ENCODE results near the gene TMEM129. TPM values are rescaled to one million over a fixed set of nuclear protein-coding genes. Genes with fewer than 3 reads are reported as not detected.

The TMEM129 gene
- total RNA-seq, 4 donors from 2014 or later = 28.9 to 106 (median 67.1) TPM

DNA sequence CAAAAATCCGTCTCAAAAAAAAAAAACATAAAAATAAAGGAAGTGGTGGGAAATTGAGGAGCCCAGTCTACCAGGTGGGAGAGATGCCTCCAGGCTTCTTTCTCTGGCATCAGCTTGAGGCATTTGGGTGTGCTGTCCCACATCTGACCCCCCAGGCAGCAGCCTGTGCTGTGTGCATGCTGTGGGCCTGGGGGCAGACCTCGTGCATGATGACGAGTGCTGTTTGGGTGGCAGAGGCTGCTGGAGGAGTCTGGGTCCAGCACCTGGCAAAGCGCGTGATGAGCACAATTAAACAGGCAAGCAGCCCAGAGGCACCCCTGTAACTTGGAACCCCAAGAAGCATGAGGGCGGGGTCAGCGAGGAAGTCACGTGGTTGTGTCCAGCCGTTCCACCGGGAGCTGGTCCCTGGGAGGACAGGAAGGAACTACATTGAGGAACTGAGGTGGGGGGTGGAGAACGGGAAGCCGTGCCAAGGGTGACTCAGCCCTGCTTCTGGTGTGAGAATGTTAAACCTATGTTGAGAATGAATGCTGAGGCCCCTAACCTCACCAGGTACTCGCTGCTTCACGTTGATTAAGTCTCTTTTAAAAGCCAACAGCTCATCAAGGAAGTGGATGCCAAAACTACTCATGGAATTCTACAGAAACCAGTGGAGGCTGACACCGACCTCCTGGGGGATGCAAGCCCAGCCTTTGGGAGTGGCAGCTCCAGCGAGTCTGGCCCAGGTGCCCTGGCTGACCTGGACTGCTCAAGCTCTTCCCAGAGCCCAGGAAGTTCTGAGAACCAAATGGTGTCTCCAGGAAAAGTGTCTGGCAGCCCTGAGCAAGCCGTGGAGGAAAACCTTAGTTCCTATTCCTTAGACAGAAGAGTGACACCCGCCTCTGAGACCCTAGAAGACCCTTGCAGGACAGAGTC, 6.3 kb upstream of the TMEM129 start:
- Histone ChIP-seq H3K27ac (peak overlapping the region; percentile 6 to 67 (median 32)), H3K4me3 (peak overlapping the region in 2 of 4 donors; percentile 11 to 24), H3K36me3 (peaks cover 0 to 8% (median 0%) of the 10 kb centered on the region in 3 donors), H3K4me1 (peaks cover 3 to 39% (median 28%) of the 10 kb centered on the region in 4 donors), H3K27me3 (no peaks in the 10 kb centered on the region), H3K9me3 (no peaks in the 10 kb centered on the region)
- peak in 2 of 3 donors; percentile 81 to 85 for DNase-seq
- no peak for TF ChIP-seq POLR2A (IDR thresholded peaks at IDR 0.05)
- TF ChIP-seq, protein P1, sequence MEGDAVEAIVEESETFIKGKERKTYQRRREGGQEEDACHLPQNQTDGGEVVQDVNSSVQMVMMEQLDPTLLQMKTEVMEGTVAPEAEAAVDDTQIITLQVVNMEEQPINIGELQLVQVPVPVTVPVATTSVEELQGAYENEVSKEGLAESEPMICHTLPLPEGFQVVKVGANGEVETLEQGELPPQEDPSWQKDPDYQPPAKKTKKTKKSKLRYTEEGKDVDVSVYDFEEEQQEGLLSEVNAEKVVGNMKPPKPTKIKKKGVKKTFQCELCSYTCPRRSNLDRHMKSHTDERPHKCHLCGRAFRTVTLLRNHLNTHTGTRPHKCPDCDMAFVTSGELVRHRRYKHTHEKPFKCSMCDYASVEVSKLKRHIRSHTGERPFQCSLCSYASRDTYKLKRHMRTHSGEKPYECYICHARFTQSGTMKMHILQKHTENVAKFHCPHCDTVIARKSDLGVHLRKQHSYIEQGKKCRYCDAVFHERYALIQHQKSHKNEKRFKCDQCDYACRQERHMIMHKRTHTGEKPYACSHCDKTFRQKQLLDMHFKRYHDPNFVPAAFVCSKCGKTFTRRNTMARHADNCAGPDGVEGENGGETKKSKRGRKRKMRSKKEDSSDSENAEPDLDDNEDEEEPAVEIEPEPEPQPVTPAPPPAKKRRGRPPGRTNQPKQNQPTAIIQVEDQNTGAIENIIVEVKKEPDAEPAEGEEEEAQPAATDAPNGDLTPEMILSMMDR (IDR thresholded peaks at IDR 0.05) = no peak

DNA sequence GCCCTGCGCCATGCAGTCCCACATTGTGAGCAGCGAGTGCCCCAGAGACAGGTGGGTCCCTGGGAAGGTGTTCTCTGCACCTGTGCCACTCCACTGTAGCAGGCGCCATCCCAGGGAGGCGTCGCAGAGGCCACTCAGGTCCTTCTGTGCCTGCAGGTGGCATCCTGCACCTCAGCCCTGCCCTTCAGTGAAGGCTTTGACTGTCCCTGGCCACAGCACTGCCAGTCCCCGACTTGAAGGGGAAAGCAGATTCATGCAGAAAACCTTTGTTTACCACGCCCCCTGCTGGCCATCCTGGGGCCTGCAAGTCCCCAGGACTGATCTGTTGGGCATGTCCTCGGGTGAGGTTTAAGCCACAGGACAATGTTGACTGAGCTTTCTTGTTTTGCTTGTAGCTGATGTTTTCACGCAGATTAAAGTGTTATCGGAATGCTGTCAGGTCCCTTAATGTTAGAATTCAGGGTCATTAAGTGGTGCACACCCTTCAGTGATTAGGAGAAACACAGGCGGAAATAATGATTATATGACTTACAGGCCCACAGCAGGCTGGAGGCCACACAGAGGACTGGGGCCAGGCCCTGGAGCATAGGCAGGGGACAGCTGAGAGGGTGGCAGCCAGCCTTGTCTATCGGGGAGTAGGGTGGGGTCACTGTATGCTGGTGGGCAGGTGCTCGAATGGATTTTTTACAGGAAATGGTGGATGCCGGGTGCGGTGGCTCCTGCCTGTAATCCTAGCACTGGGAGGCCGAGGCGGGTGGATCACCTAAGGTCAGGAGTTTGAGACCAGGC, 5.2 kb upstream of the TMEM129 start:
- peak; percentile 92 to 97 (median 93) for DNase-seq
- Histone ChIP-seq H3K27me3 (no peaks in the 10 kb centered on the region), H3K4me3 (no peak overlapping the region), H3K36me3 (peaks cover 0 to 8% (median 0%) of the 10 kb centered on the region in 3 donors), H3K9me3 (no peaks in the 10 kb centered on the region), H3K4me1 (peaks cover 3 to 49% (median 37%) of the 10 kb centered on the region in 4 donors), H3K27ac (peak overlapping the region in 3 of 4 donors; percentile 36 to 67 (median 55))
- no peak for TF ChIP-seq POLR2A (IDR thresholded peaks at IDR 0.05)
- TF ChIP-seq, protein P1 (IDR thresholded peaks at IDR 0.05) = peak; percentile 94 to 98 (median 96)

DNA sequence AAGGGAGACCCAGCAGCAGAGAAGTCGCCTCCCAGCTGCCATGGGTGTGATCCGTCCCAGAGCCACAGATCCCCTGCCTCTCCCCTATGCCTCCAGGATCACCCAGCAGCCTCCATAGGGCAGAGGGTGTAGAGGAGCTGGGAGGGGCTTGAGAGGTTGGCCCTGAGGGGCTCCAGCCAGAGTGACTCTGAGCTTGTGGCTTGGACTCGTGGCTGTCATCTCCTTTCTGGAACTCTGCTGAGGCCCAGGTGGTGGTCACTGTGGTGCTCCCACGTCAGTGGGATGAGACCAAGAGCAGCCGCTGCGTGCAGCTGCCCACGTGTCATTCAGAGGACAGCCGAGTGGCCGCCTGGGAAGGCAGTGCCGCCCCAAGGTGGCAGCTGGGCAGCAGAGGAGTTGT, 4.4 kb upstream of the TMEM129 start:
- Histone ChIP-seq H3K4me3 (no peak overlapping the region), H3K27ac (peak overlapping the region in 1 of 4 donors; percentile 36), H3K9me3 (no peaks in the 10 kb centered on the region), H3K4me1 (peaks cover 3 to 49% (median 38%) of the 10 kb centered on the region in 4 donors), H3K36me3 (peaks cover 0 to under 1% (median 0%) of the 10 kb centered on the region in 3 donors), H3K27me3 (no peaks in the 10 kb centered on the region)
- DNase-seq = no peak
- no peak for TF ChIP-seq POLR2A (IDR thresholded peaks at IDR 0.05)
- TF ChIP-seq, protein P1 (IDR thresholded peaks at IDR 0.05) = no peak

DNA sequence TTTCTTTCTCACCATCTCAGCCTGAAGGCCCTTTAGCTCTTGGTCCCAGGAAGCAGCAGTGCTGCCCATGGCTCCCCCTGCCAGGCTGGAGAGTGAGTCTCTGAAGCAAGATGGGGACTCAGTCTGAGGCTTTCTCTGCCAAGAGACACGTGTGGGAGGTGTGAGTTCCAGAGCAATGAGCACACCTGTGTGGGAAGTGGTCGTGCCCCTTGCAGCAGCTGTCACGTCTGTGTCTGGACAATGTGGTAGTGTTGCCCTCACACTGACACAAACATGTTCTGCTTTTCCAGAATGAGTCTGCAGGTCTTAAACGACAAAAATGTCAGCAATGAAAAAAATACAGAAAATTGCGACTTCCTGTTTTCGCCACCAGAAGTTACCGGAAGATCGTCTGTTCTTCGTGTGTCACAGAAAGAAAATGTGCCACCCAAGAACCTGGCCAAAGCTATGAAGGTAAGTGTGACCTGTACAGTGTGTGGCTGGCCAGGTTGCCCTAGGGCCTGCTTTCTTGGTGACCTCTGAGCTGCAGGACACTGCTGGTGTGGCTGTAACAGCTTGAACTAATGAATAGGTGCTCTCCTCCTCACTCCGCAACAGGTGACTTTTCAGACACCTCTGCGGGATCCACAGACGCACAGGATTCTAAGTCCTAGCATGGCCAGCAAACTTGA, 2.1 kb upstream of the TMEM129 start:
- H3K4me3 ChIP-seq = peak overlapping the region in 2 of 4 donors; percentile 24 to 30
- TF ChIP-seq, protein P1 (IDR thresholded peaks at IDR 0.05) = no peak
- no peak for TF ChIP-seq POLR2A (IDR thresholded peaks at IDR 0.05)
- peaks cover 3 to 59% (median 49%) of the 10 kb centered on the region in 4 donors for H3K4me1 ChIP-seq
- no peaks in the 10 kb centered on the region for H3K9me3 ChIP-seq
- H3K27me3 ChIP-seq = no peaks in the 10 kb centered on the region
- DNase-seq = peak; percentile 40 to 86 (median 80)
- H3K27ac ChIP-seq = peak overlapping the region; percentile 70 to 98 (median 89)
- peaks cover 0 to 4% (median 0%) of the 10 kb centered on the region in 3 donors for H3K36me3 ChIP-seq
